Astrocyte of the spinal cord (primary cell): ENCODE measurements around the gene PATJ.

Source experiments
- DNase-seq: peaks from one replicate; pipeline ENCODE4 v3.0.0; 2011; ENCODE audit warnings: low read depth, low spot score
- H3K4me3 ChIP-seq: 2 replicates; pipeline ENCODE4 v1.5.1; 2011; ENCODE audit warnings: low read depth, mild to moderate bottlenecking, low read length, moderate library complexity
- CTCF ChIP-seq: IDR thresholded peaks from 2 replicates; pipeline ENCODE4 v1.5.1; 2012; ENCODE audit warnings: low read depth, mild to moderate bottlenecking, low read length, inconsistent platforms
- in situ Hi-C: cut with HindIII; loops from 2 replicates; pipeline ENCODE4 v1.10.0; 2017; ENCODE audit warnings: low sequenced_read_pairs

The PATJ gene

DNA sequence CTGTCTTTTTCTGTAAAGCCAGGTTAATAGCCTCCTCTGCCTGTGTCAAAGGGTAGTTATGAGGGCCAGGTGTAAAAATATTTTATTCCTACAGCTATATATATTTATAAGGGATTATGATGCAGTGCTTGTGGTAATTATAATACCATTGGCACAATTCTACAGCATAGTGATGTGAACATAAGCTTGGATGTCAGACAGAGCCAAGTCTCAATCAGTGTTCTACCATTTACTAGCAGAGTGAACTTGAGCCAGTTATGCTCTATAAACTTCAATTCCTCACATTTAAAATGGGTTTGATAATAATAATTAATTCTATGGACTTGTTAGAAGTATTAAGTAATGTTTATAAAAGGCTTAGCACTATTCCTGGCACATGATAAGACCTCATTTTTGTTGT lies 300.9 kb downstream of the PATJ start:
- DNase-seq: no peak
- in situ Hi-C loops: no loop called here
- no peak for TF ChIP-seq CTCF
- H3K4me3 ChIP-seq: no peak overlapping the region

- DNase-seq: peak; percentile 87
- in situ Hi-C loops: no loop called here
- no peak overlapping the region for H3K4me3 ChIP-seq
- no peak for TF ChIP-seq CTCF
These were observed 303.3 kb downstream of the PATJ start for GRCh38 chr1:62045574-62045973.

DNA sequence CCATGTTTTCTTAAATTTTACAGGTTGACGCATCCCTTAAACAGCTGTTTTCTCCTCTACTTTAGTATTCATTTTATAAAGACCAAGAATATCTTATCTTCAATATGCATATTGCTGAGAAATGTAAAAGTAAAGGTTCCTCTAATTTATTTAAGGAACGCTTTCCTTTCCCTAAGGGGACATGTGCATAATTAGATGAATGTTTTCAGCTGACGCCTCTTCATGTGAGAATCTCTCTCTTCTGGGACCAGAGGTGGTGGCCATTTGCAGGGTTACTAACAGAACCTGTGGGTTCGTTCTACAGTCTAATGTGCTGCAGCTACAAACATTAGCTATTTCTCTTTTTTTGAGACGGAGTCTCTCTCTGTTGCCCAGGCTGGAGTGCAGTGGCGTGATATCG lies 304.6 kb downstream of the PATJ start:
- in situ Hi-C loops: no loop called here
- DNase-seq: no peak
- no peak overlapping the region for H3K4me3 ChIP-seq
- no peak for TF ChIP-seq CTCF

- no peak for DNase-seq
- in situ Hi-C loops: no loop called here
- no peak overlapping the region for H3K4me3 ChIP-seq
- TF ChIP-seq CTCF: no peak
These were observed 307.9 kb downstream of the PATJ start for GRCh38 chr1:62050165-62050564.

GRCh38 chr1:62052946-62053345 lies 310.7 kb downstream of the PATJ start:
- in situ Hi-C loops: no loop called here
- DNase-seq: no peak

DNA sequence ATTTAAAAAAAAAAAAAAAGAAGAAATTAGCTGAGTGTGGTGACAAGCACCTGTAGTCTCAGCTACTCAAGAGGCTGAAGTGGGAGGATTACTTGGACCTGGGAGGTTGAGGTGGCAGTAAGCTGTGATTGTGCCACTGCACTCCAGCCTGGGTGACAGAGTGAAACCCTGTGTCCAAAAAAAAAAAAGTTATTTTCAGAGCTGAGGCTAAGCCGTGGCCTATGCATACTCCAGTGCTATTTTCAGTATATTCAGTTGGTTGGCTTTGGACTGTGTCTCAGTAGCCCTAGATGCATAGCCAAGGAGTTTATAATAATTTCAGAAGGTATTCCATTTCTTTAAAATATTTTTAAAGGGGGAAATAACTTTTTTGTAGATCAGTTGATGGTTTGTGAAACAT lies 311.9 kb downstream of the PATJ start:
- in situ Hi-C loops: no loop called here
- H3K4me3 ChIP-seq: no peak overlapping the region
- TF ChIP-seq CTCF: no peak
- DNase-seq: no peak

More at GRCh38 chr1:62052946-62053345, 310.7 kb downstream of the PATJ start:
- no peak overlapping the region for H3K4me3 ChIP-seq
- TF ChIP-seq CTCF: no peak

DNA sequence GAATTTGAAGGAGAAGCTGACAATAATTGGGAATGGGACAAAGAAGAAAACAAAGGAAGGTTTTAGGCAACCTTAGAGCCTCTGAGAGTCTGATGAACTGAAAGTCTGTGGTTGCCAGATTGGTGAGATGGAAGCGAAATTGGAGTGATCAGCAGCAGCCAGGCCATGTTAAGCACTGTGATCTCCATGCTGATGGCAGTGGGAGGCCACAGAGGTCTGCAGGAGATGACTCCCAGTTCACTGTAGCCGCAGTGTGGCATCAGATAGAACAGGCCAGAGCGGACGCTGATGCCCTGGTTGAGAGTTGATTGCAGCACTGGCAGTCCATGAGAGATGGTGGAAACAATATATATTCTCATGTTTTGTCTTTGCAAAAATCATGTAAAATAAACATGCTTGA lies 314.9 kb downstream of the PATJ start:
- no peak overlapping the region for H3K4me3 ChIP-seq
- no peak for DNase-seq
- no peak for TF ChIP-seq CTCF
- in situ Hi-C loops: no loop called here
